ENCODE data around the gene RNF146. TPM values are rescaled to one million over a fixed set of nuclear protein-coding genes. Genes with fewer than 3 reads are reported as not detected.

Gene RNF146
- 9.4 to 11.9 TPM (median 10.2 TPM) in 5 replicates for total RNA-seq (2022; extraction: Qiagen RNA extraction)

GRCh38 chr6:127266178-127266891, at the start of gene RNF146:
Gene RNF146 (plus strand): TSS chr6:127266864. CDS start chr6:127280339, 13,475 bp downstream.

Other genes starting within 250 kb of the RNF146 start
- 65.9 to 80.7 TPM (median 69.0 TPM) in 5 replicates for gene RSPO3, start 148.2 kb upstream of the RNF146 start, total RNA-seq (2022; extraction: Qiagen RNA extraction)
- 34.5 to 56.0 TPM (median 38.6 TPM) in 5 replicates for gene ECHDC1, start 76.7 kb downstream of the RNF146 start, total RNA-seq (2022; extraction: Qiagen RNA extraction)
- gene KIAA0408, start 192.5 kb downstream of the RNF146 start, total RNA-seq (2022; extraction: Qiagen RNA extraction): 5.3 to 7.5 TPM (median 5.6 TPM) in 5 replicates

All from A549 treated with Hydrocortisone at 1 μM for 4 hours (cell line).